WTC11 (cell line): ENCODE results near the gene MYH10. TPM values are rescaled to one million over a fixed set of nuclear protein-coding genes. Genes with fewer than 3 reads are reported as not detected.
A peak's percentile ranks its signal among the peaks of the same experiment; 100 is the strongest.

Source experiments
- ATAC-seq: fragments of 200-7000 bp; cut with Tn5 transposase; 2 replicates; pipeline ENCODE4 v1.10.0; 2021; ENCODE audit warnings: mild to moderate bottlenecking, moderate library complexity
- CTCF ChIA-PET: fragments of 300-600 bp; sonication (Branson Sonifier 250); formaldehyde crosslinking; loops from one replicate; lab custom pipeline; 2021; ENCODE audit warnings: antibody characterized with exemption; lab: Charles Lee
- POLR2A ChIA-PET: fragments of 350-600 bp; sonication (Branson Sonifier 250); formaldehyde crosslinking; loops from one replicate; lab custom pipeline; 2021; ENCODE audit warnings: antibody characterized with exemption; lab: Charles Lee
- DNase-seq: peaks from one replicate; pipeline ENCODE4 v3.0.0; 2021; ENCODE audit warnings: low spot score
- H3K27ac Mint-ChIP-seq: 2 replicates; pipeline ENCODE4 v1.8.0; 2021; ENCODE audit warnings: mixed read lengths
- H3K27me3 Mint-ChIP-seq: 2 replicates; pipeline ENCODE4 v1.8.0; 2021; ENCODE audit warnings: low read depth, mild to moderate bottlenecking, moderate library complexity, mixed read lengths
- H3K36me3 Mint-ChIP-seq: 2 replicates; pipeline ENCODE4 v1.8.0; 2021; ENCODE audit warnings: mixed read lengths
- H3K4me1 Mint-ChIP-seq: 2 replicates; pipeline ENCODE4 v1.8.0; 2022; ENCODE audit warnings: mixed read lengths
- H3K4me3 Mint-ChIP-seq: 2 replicates; pipeline ENCODE4 v1.8.0; 2021; ENCODE audit warnings: mild to moderate bottlenecking, moderate library complexity, mixed read lengths
- H3K9me3 Mint-ChIP-seq: 2 replicates; pipeline ENCODE4 v1.8.0; 2021; ENCODE audit warnings: mixed read lengths
- ATF3 ChIP-seq: sonication (generic); formaldehyde crosslinking; conservative IDR thresholded peaks from 2 replicates; pipeline ENCODE4 v1.8.1; 2022; ENCODE audit warnings: mild to moderate bottlenecking, missing genetic modification reagents
- CREM ChIP-seq: sonication (generic); formaldehyde crosslinking; IDR thresholded peaks from 2 replicates; pipeline ENCODE4 v1.8.1; 2022; ENCODE audit warnings: mild to moderate bottlenecking, missing genetic modification reagents, moderate library complexity
- E2F1 ChIP-seq: sonication (generic); formaldehyde crosslinking; IDR thresholded peaks from 2 replicates; pipeline ENCODE4 v1.8.0; 2022; ENCODE audit warnings: mild to moderate bottlenecking, missing genetic modification reagents
- ERG ChIP-seq: fragments of 250-450 bp; sonication (Bioruptor Pico); IDR thresholded peaks from 2 replicates; pipeline ENCODE4 v1.8.0; 2021; ENCODE audit warnings: mild to moderate bottlenecking
- FOXK1 ChIP-seq: sonication (generic); formaldehyde crosslinking; IDR thresholded peaks from 2 replicates; pipeline ENCODE4 v1.8.0; 2022; ENCODE audit warnings: mild to moderate bottlenecking, moderate library complexity, missing genetic modification reagents
- GABPB1 ChIP-seq: sonication (generic); formaldehyde crosslinking; IDR thresholded peaks from 2 replicates; pipeline ENCODE4 v1.8.1; 2023; ENCODE audit warnings: mild to moderate bottlenecking, missing genetic modification reagents
- GTF2I ChIP-seq: fragments of 250-450 bp; sonication (Bioruptor Pico); conservative IDR thresholded peaks from 2 replicates; pipeline ENCODE4 v1.4.0; 2021; ENCODE audit warnings: mild to moderate bottlenecking
- IRF1 ChIP-seq: sonication (generic); formaldehyde crosslinking; IDR thresholded peaks from 2 replicates; pipeline ENCODE4 v1.8.0; 2023; ENCODE audit warnings: missing genetic modification reagents
- KAT7 ChIP-seq: sonication (generic); formaldehyde crosslinking; IDR thresholded peaks from 2 replicates; pipeline ENCODE4 v1.8.1; 2023; ENCODE audit warnings: missing genetic modification reagents, mild to moderate bottlenecking, borderline replicate concordance
- NR2C2 ChIP-seq: sonication (generic); formaldehyde crosslinking; IDR thresholded peaks from 2 replicates; pipeline ENCODE4 v1.8.0; 2022; ENCODE audit warnings: mild to moderate bottlenecking, missing genetic modification reagents
- OVOL2 ChIP-seq: fragments of 250-450 bp; sonication (Bioruptor Pico); IDR thresholded peaks from 2 replicates; pipeline ENCODE4 v1.9.0; 2021; ENCODE audit warnings: mild to moderate bottlenecking, borderline replicate concordance
- RELA ChIP-seq: sonication (generic); formaldehyde crosslinking; IDR thresholded peaks from 2 replicates; pipeline ENCODE4 v1.8.1; 2022; ENCODE audit warnings: missing genetic modification reagents, mild to moderate bottlenecking, borderline replicate concordance
- ZBTB21 ChIP-seq: sonication (generic); formaldehyde crosslinking; IDR thresholded peaks from 2 replicates; pipeline ENCODE4 v1.8.1; 2023; ENCODE audit warnings: mild to moderate bottlenecking, missing genetic modification reagents, borderline replicate concordance
- ZNF121 ChIP-seq: sonication (generic); formaldehyde crosslinking; IDR thresholded peaks from 2 replicates; pipeline ENCODE4 v1.8.0; 2023; ENCODE audit warnings: missing genetic modification reagents
- ZNF219 ChIP-seq: sonication (generic); formaldehyde crosslinking; IDR thresholded peaks from 2 replicates; pipeline ENCODE4 v1.8.0; 2023; ENCODE audit warnings: missing genetic modification reagents, mild to moderate bottlenecking, borderline replicate concordance
- ZNF317 ChIP-seq: sonication (generic); formaldehyde crosslinking; IDR thresholded peaks from 2 replicates; pipeline ENCODE4 v1.8.1; 2023; ENCODE audit warnings: low read depth, mild to moderate bottlenecking, moderate library complexity, missing genetic modification reagents, borderline replicate concordance
- ZNF423 ChIP-seq: fragments of 250-450 bp; sonication (Bioruptor Pico); IDR thresholded peaks from 2 replicates; pipeline ENCODE4 v2.1.2; 2022; ENCODE audit warnings: mild to moderate bottlenecking, moderate library complexity
- total RNA-seq: library from RNA; stranded (reverse); gene quantifications from 3 replicates; pipeline ENCODE4 v1.2.3, GENCODE V29; 2021
- TF ChIP-seq, protein P1 (sequence below): fragments of 250-450 bp; sonication (Bioruptor Pico); IDR thresholded peaks from 2 replicates; pipeline ENCODE4 v1.9.0; 2021; ENCODE audit warnings: moderate library complexity, mild to moderate bottlenecking, inconsistent platforms, borderline replicate concordance
- TF ChIP-seq, protein P2 (sequence below): fragments of 250-450 bp; sonication (Bioruptor Pico); IDR thresholded peaks from 2 replicates; pipeline ENCODE4 v1.9.0; 2021; ENCODE audit warnings: mild to moderate bottlenecking
- TF ChIP-seq, protein P3 (sequence below): sonication (generic); formaldehyde crosslinking; IDR thresholded peaks from 2 replicates; pipeline ENCODE4 v1.8.0; 2023; ENCODE audit warnings: missing genetic modification reagents, mild to moderate bottlenecking, borderline replicate concordance

The MYH10 gene
- total RNA-seq, 1 experiment from 2014 or later, result 231 TPM

GRCh38 chr17:8465759-8466158, 164.8 kb downstream of the MYH10 start:
- ChIA-PET POLR2A (no interaction called here), CTCF (interaction anchor here (1.4 kb wide), 1 partner anchor 56 kb away, joined by 5 read pairs; no protein-coding TSS in a partner anchor)
- Mint-ChIP-seq H3K4me3 (no peak overlapping the region), H3K27me3 (no peaks in the 10 kb centered on the region), H3K36me3 (peaks cover 11% of the 10 kb centered on the region), H3K9me3 (no peaks in the 10 kb centered on the region), H3K27ac (no peak overlapping the region), H3K4me1 (0 out of 2 replicates have a peak, but pooled peaks cover 5% of the 10 kb centered on the region)
- TF ChIP-seq GTF2I (CRISPR knock-in tag), result no peak
- TF ChIP-seq ATF3 (CRISPR knock-in tag), result no peak
- TF ChIP-seq E2F1, result no peak
- no peak for TF ChIP-seq ZNF317 (CRISPR knock-in tag)
- TF ChIP-seq IRF1 (CRISPR knock-in tag), result no peak
- TF ChIP-seq ZNF423, result no peak
- no peak for TF ChIP-seq ZBTB21 (CRISPR knock-in tag)
- ATAC-seq (no peak), DNase-seq (no peak)

DNA sequence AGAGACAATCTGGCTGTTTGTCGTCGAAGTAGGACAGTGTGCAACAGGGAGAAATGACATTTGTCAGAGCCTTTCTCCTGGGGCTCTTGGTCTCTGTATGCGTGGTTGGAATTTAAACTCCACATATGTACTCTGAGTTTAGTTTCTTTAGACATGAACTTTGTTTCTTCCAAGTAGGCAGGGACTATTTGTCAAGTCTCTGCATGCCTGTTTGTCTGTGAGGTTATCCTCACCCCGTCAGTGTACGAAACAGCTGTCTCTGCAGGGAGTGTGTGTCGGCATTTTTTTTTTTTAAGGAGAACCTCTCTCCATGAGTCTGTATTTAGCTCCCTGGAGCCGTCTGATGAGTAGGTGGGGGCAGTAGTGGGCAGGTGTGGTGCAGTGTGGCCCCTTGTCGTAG, 165.2 kb downstream of the MYH10 start:
- POLR2A ChIA-PET, result no interaction called here
- Mint-ChIP-seq H3K36me3 (peaks cover 11% of the 10 kb centered on the region), H3K9me3 (no peaks in the 10 kb centered on the region), H3K27me3 (no peaks in the 10 kb centered on the region), H3K4me1 (0 out of 2 replicates have a peak, but pooled peaks cover 5% of the 10 kb centered on the region), H3K4me3 (no peak overlapping the region), H3K27ac (peak overlapping the region; percentile 47; the same call in 1 of the 2 replicates)
- no peak for ATAC-seq
- CTCF ChIA-PET, result interaction anchor here (0.8 to 1.4 kb wide), 2 partner anchors 55 to 280 kb away, joined by 3 to 5 read pairs; no protein-coding TSS in a partner anchor
- no peak for TF ChIP-seq ZNF317 (CRISPR knock-in tag)
- TF ChIP-seq NR2C2 (CRISPR knock-in tag), result no peak
- TF ChIP-seq ZNF219 (CRISPR knock-in tag), result no peak
- no peak for TF ChIP-seq IRF1 (CRISPR knock-in tag)
- no peak for DNase-seq

GRCh38 chr17:8464941-8465340, 165.6 kb downstream of the MYH10 start:
- CTCF ChIA-PET, result interaction anchor here (0.8 to 1.4 kb wide), 2 partner anchors 55 to 281 kb away, joined by 3 to 5 read pairs; no protein-coding TSS in a partner anchor
- peaks cover 15% of the 10 kb centered on the region for H3K36me3 Mint-ChIP-seq
- H3K9me3 Mint-ChIP-seq, result no peaks in the 10 kb centered on the region
- no peak for DNase-seq
- peak overlapping the region; percentile 47; the same call in 1 of the 2 replicates for H3K27ac Mint-ChIP-seq
- 0 out of 2 replicates have a peak, but pooled peaks cover 5% of the 10 kb centered on the region for H3K4me1 Mint-ChIP-seq
- POLR2A ChIA-PET, result no interaction called here
- H3K4me3 Mint-ChIP-seq, result no peak overlapping the region
- H3K27me3 Mint-ChIP-seq, result no peaks in the 10 kb centered on the region
- no peak for ATAC-seq
- TF ChIP-seq RELA (no peak), GABPB1 (no peak), FOXK1 (CRISPR knock-in tag) (no peak), ZNF121 (CRISPR knock-in tag) (no peak), KAT7 (CRISPR knock-in tag) (no peak), ERG (no peak), OVOL2 (CRISPR knock-in tag) (no peak), CREM (CRISPR knock-in tag) (no peak)
- TF ChIP-seq, protein P1, sequence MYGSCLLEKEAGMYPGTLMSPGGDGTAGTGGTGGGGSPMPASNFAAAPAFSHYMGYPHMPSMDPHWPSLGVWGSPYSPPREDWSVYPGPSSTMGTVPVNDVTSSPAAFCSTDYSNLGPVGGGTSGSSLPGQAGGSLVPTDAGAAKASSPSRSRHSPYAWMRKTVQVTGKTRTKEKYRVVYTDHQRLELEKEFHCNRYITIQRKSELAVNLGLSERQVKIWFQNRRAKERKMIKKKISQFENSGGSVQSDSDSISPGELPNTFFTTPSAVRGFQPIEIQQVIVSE, result no peak
- TF ChIP-seq, protein P2, sequence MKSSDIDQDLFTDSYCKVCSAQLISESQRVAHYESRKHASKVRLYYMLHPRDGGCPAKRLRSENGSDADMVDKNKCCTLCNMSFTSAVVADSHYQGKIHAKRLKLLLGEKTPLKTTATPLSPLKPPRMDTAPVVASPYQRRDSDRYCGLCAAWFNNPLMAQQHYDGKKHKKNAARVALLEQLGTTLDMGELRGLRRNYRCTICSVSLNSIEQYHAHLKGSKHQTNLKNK, result no peak
- TF ChIP-seq, protein P3, sequence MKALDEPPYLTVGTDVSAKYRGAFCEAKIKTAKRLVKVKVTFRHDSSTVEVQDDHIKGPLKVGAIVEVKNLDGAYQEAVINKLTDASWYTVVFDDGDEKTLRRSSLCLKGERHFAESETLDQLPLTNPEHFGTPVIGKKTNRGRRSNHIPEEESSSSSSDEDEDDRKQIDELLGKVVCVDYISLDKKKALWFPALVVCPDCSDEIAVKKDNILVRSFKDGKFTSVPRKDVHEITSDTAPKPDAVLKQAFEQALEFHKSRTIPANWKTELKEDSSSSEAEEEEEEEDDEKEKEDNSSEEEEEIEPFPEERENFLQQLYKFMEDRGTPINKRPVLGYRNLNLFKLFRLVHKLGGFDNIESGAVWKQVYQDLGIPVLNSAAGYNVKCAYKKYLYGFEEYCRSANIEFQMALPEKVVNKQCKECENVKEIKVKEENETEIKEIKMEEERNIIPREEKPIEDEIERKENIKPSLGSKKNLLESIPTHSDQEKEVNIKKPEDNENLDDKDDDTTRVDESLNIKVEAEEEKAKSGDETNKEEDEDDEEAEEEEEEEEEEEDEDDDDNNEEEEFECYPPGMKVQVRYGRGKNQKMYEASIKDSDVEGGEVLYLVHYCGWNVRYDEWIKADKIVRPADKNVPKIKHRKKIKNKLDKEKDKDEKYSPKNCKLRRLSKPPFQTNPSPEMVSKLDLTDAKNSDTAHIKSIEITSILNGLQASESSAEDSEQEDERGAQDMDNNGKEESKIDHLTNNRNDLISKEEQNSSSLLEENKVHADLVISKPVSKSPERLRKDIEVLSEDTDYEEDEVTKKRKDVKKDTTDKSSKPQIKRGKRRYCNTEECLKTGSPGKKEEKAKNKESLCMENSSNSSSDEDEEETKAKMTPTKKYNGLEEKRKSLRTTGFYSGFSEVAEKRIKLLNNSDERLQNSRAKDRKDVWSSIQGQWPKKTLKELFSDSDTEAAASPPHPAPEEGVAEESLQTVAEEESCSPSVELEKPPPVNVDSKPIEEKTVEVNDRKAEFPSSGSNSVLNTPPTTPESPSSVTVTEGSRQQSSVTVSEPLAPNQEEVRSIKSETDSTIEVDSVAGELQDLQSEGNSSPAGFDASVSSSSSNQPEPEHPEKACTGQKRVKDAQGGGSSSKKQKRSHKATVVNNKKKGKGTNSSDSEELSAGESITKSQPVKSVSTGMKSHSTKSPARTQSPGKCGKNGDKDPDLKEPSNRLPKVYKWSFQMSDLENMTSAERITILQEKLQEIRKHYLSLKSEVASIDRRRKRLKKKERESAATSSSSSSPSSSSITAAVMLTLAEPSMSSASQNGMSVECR (CRISPR knock-in tag), result no peak
